Lung microvascular endothelial cell (primary cell): Measurements from ENCODE around the gene TRPV6. TPM values are rescaled to one million over a fixed set of nuclear protein-coding genes. Genes with fewer than 3 reads are reported as not detected.
A peak's percentile ranks its signal among the peaks of the same experiment; 100 is the strongest.

ENCODE experiments used
- DNase-seq, 2 donors: peaks; one replicate each; pipeline versions ENCODE4 v3.0.0 to v3.0.0-alpha.2; 2010; ENCODE audit warnings: low read depth in 2 of 2
- total RNA-seq: library from RNA; depleted of rRNA; stranded (reverse); fragments of >200 nt; gene quantifications from 2 replicates; pipeline ENCODE4 v1.2.1, GENCODE V29; 2014

TRPV6 gene
- total RNA-seq, 1 donor from 2014 or later = not detected

DNA sequence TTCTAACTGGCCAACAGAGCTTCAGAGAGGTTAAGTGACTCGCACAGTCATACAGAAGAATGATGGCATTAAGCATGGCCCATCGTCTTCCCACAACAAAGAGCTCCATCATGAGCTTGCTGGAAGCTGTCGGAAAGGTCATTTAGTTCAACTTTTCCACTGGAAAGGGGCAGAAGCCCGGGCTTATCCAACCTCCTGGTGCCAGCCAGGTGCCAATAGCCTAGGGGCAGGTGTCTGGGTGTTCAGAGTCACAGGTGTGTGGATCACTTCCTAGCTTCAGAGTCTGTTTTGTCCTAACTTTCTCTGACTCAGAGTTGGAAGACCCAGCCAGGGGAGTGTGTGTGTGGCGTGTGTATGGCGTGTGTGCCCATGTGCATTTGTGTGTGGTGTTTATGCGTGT, 1.3 kb upstream of the TRPV6 start:
- DNase-seq = no peak

DNA sequence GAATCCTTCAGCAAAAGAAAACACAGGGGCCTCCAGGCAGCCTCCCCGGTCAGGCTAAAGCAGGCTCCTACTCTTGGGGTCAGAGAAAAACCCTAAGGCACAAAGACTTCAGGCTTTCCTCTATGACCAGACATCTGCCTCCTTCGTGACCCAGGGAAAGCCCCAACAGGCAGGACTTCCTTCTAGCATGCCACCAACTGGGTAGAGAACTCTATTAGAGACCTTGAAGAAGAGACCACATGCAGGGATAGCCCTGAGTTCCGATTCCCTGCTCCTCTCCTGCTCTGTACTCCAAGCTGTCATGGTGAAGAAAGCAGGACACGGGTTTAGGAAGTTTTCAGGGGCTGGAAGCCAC, 1.3 kb downstream of the TRPV6 start:
- no peak for DNase-seq

GRCh38 chr7:142883571-142884285, 1.8 kb downstream of the TRPV6 start:
- DNase-seq = no peak

DNA sequence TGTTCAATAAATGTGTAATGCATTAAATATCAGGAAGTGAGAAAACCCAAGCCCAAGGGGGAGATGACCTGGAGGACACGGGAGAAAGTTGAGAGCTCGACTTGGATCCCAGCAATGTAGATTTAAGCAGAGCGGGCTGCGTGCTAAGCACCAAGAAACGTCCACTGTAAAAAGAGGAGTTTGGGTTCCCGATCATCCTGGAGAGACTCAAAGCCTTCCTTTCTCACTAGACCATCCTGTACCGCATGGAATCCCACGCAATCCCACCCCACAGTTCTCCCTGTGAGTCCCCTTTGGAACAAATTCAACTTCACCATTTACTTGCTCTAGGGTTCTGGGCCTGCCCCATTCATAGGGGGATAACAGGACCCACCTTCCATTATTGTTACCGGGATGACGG, 2.4 kb downstream of the TRPV6 start:
- DNase-seq = no peak

DNA sequence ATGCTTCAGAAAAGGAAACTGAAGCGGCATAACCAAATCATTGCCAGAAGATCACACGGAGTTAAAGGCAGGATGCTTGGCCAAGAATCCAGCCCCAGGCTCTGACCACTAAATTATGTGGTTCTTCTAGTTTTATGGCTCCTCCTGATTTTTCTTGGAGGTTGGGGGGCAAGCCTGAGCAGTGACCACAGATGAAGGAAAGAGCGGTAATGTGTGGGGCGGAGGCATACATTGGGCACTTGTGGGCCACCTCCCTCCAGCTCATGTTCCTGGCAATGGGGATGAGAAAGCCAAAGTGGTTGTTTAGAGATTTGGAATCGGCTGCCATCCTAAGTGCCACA, 3.2 kb downstream of the TRPV6 start:
- no peak for DNase-seq

GRCh38 chr7:142881586-142882337, 3.8 kb downstream of the TRPV6 start:
- DNase-seq = no peak

GRCh38 chr7:142880876-142881505, 4.6 kb downstream of the TRPV6 start:
- peak; percentile 38 to 49 for DNase-seq

- DNase-seq = no peak
Measured at GRCh38 chr7:142879060-142879459, 6.5 kb downstream of the TRPV6 start.

DNA sequence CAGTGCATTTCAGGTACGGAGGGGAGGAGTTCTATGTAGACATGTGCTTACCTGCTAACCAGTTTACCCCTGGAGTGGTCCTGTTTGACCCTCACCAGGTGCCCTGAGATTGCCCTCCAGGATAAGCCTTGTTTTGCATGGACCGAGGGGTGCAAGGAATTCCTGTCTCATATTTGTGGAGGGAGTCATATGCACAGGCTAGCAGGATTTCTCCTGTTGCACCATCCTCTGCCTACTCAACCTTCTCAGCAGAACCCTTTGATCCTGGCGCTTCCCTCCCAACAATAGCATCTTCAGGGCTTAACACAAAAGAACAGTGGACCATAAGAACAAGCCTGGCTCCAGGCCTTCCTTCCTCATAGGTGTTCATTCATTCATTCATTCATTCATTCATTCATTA, 7.2 kb downstream of the TRPV6 start:
- DNase-seq = no peak

GRCh38 chr7:142876991-142877910, 8.3 kb downstream of the TRPV6 start:
- DNase-seq = no peak

DNA sequence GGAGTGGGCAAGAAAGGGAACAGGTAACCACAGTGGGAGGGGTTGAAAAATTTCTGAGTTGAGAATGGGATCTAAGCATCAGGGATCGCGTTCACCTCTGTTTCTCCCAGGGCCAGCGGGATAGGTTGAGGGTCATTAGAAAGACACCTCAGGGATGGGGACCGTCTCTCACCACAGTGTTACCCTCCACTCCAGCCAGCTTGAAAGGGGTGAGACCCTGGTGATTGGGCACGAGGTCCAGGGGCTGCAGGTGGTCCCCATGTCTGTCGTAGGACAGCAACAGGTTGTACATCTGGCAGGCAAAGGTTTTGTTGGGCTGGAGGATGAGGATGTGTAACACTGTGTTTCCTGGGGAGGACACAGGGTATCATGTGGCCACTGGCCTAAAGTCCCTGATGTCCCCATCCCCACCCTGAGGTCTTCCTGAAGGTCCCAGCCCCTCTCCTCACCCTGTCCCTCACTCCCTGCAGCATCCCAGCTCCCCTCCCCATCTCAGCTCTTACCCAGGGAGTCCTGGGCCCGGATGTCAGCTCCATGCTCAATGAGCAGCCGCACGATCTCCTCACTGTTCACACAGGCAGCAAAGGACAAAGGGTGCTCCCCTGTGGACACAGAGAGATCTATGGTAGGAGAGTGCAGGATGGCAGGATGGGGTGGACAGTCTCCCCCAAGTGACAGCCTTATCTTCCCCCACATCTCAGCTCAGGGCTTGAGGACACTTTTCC, 9.1 kb downstream of the TRPV6 start:
- DNase-seq = no peak

- DNase-seq = no peak
Measured at GRCh38 chr7:142875456-142875855, 10.1 kb downstream of the TRPV6 start.

GRCh38 chr7:142874837-142875236, 10.7 kb downstream of the TRPV6 start:
- no peak for DNase-seq

DNA sequence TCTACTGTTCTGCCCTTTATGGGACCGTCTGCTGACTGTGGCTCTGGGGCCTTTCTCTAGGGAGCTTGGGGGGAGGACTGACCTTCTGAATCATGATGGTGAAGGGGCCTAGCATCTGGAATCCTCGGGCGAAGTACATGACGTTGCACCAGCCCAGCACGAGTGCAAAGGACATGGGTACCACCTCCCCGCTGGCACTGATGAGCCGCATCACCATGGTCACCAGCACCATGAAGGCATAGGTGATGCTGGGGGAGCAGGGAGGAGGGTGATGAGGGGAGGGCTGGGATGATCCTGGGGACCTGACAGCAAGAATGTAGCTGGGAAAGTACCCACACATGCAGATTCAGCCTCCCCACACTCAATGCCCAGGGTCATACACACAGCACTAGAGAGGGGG, 11.1 kb downstream of the TRPV6 start:
- no peak for DNase-seq

DNA sequence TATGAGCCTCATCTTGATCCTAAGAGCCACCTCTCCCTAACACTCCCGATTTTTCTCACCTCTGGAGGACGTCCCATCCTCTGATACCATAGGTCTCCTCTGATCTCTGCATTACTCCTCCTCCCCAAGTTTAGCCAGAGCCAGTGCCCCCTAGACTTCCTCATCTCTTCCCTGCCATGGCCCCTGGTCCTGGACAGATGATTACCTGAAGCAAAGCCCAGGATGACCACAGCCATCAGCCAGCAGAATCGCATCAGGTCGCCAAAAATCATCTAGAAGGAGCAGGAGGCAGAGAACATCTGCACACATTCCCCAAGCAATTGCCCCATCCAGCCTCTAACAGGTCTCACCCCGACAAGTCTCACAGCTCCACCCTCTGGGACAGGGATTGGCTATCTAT, 11.7 kb downstream of the TRPV6 start:
- no peak for DNase-seq

DNA sequence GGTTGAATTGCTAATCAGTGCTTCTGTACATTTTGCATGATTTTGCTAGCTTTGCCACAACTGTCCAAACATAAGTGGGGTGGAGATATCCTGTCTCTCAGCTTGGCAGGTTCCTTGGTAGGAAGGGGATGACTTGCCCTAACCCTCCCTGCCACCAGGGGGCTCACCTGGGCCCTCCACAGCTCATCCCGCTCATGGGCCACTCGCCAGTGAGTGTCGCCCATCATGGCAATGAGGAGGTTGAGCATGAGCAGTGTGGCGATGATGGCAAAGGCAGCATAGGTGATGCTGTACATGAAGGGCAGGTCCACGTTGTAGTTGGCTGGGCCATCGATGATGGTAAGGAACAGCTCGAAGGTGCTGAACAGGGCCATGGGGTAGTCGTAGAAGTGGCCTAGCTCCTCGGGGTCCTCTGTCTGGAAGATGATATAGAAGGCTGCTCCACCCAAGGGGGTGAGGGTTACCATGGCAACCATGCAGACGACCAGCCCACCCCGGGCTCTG, 12.2 kb downstream of the TRPV6 start:
- DNase-seq = no peak

DNA sequence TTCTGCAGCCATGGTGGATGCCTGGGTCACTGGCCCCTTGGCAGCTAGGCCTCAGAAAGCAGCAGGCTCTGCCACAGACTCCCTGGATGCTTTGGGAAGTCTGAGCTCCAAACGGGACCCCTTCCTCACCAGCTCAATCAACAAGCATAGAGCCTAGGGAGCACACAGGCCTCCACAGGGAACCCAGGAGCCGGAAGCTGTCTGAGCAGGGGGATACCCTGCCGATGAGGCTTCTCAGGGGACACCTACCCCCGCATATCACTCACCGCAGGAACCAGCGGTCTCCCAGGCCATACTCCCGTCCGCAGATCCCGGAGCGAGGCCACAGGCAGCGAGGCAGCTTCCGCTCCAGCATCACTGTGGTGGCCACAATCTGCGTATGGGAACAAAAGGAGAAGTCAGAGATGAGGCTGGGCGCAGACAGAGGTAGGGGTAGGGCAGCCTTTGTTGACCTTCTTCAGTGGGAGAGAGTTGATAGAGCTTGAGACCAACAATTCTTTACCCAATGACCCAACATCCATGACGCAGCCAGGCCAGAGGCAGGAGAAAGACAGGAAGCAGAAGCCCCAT, 13.4 kb downstream of the TRPV6 start:
- DNase-seq = no peak

DNA sequence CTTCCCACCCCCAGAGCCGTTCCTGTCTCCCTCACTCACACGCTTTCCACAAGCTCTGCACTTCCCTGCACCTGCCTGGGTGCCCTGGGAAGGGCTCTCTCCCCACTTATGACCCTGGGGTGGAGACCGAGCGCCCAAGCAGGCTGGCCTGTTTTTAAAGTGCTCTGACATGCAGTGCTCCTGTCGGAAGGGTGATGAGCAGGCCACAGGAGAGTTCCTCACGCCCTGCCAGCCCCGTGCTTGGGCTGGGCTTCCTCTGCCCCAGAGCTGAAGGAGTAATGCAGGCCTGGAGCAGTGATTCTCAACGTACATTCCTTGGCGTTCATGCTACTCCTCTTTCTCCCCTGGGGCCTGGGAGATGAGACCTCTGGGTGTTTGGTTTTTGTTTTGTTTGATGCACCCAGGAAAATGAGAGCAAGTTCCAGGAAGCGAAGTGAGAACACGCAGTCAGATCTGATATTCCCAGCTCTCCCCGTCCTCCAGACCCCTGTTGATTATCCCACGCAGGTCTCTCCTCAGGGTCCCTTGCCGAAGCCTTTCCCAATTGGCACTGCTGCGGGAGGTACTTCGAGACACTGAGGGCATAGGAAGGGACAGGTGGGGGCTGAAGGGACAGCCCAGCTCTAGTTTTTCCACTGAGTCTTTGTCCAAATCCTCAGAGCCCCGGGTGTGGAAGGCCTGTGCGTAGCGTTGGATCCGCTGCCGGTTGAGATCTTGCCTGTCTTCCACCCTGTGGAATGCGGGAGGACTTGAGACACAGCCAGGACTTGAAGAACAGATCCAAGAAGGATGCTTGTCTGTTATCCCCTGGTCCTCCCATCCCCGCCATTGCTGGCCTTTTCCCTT, 14.1 kb downstream of the TRPV6 start:
- no peak for DNase-seq

GRCh38 chr7:142870566-142871259, 14.8 kb downstream of the TRPV6 start:
- DNase-seq = no peak
